ENCODE data around the gene SHC3.

SHC3 gene

DNA sequence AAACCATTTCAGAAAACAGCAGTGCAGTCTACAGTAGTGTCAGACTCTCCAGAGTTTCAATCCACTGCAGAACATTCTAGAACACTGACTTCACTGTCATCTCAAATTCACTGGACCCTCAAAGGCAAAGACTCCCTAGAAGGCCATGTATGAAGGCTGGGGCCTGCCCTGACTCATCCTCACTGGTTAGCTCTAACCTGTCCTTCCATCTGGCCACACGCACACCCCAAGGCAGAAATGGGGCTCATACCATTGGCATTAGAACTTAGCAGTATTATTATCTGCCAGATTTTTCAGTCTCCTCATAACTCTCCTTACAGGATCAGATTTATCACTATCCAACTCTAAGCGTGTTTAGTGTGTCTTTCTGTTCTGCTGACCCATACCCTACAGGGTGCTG, 166.9 kb downstream of the SHC3 start:
- TF ChIP-seq, protein P1, sequence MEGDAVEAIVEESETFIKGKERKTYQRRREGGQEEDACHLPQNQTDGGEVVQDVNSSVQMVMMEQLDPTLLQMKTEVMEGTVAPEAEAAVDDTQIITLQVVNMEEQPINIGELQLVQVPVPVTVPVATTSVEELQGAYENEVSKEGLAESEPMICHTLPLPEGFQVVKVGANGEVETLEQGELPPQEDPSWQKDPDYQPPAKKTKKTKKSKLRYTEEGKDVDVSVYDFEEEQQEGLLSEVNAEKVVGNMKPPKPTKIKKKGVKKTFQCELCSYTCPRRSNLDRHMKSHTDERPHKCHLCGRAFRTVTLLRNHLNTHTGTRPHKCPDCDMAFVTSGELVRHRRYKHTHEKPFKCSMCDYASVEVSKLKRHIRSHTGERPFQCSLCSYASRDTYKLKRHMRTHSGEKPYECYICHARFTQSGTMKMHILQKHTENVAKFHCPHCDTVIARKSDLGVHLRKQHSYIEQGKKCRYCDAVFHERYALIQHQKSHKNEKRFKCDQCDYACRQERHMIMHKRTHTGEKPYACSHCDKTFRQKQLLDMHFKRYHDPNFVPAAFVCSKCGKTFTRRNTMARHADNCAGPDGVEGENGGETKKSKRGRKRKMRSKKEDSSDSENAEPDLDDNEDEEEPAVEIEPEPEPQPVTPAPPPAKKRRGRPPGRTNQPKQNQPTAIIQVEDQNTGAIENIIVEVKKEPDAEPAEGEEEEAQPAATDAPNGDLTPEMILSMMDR (IDR thresholded peaks at IDR 0.05), result no peak
- peaks cover 0 to 26% of the 10 kb centered on the region in 2 experiments for H3K4me1 ChIP-seq (ENCODE audit: control insufficient read depth in 1 of 2, insufficient read depth in 1 of 2, low read depth in 1 of 2, low read length in 1 of 2)

DNA sequence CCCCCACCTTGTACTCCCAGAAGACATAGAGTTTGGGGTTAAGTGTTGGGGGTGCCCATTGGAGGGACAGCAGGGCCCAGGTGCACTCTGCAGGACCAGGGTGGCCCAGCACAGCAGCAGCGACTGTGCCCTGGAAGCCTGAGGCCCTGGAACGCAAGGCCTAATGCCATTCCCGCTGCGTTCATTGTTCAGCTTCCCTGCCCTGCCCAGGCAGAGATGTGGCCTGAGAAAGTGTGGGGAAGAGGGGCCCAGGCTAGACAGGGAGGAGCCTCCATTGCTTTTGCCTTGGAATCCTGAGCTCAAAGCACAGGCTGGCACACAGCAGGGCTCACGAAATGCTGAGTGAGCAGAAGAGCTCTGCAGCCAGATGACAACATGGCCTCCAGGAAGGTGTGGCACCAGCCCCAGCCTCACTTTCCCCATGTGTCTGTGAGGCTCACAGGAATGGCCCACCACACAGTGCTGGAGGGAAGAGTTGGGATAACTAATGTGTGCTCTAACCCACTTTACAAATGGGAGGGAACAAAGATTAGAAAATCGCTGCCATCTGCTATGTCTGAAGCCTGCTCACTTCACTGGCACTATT, 168.0 kb downstream of the SHC3 start:
- no peaks in the 10 kb centered on the region for H3K9me3 ChIP-seq
- H3K36me3 ChIP-seq, result no peaks in the 10 kb centered on the region
- H3K4me1 ChIP-seq (ENCODE audit: control insufficient read depth in 1 of 2, insufficient read depth in 1 of 2, low read depth in 1 of 2, low read length in 1 of 2), result peaks cover 0 to 26% of the 10 kb centered on the region in 2 experiments
- H3K27me3 ChIP-seq, result no peaks in the 10 kb centered on the region
- no peak overlapping the region for H3K27ac ChIP-seq
- H3K4me3 ChIP-seq (ENCODE audit: low read depth in 1 of 2, low read length in 1 of 2), result no peak overlapping the region
- TF ChIP-seq, protein P1 (IDR thresholded peaks at IDR 0.05), result no peak

More for the DNA sequence above, 166.9 kb downstream of the SHC3 start:
- Histone ChIP-seq H3K9me3 (no peaks in the 10 kb centered on the region), H3K4me3 (ENCODE audit: low read depth in 1 of 2, low read length in 1 of 2) (no peak overlapping the region), H3K27ac (no peak overlapping the region), H3K27me3 (no peaks in the 10 kb centered on the region), H3K36me3 (no peaks in the 10 kb centered on the region)

DNA sequence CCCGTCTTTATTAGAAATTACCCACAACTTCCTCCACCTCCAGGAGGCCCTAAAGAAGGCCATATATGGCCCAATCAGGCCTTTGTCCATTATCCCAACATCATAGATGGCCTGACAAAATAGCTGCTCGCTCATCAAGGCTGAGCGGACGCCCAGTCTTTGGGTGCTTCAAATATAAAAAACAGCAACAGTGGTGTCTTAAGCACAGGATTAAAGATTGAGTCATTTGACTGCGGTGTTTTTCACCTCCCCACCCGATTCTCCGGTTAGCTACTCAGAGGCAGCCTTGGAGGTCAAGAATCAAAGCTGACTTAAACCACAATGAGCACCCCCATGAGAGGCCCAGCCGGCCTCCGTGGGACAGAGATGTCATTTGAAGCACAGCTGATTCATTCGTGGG, 168.6 kb downstream of the SHC3 start:
- no peak overlapping the region for H3K27ac ChIP-seq
- TF ChIP-seq, protein P1 (IDR thresholded peaks at IDR 0.05), result no peak
- H3K36me3 ChIP-seq, result no peaks in the 10 kb centered on the region
- H3K4me1 ChIP-seq (ENCODE audit: control insufficient read depth in 1 of 2, insufficient read depth in 1 of 2, low read depth in 1 of 2, low read length in 1 of 2), result peaks cover 0 to 25% of the 10 kb centered on the region in 2 experiments
- no peak overlapping the region for H3K4me3 ChIP-seq (ENCODE audit: low read depth in 1 of 2, low read length in 1 of 2)
- no peaks in the 10 kb centered on the region for H3K9me3 ChIP-seq
- H3K27me3 ChIP-seq, result no peaks in the 10 kb centered on the region

DNA sequence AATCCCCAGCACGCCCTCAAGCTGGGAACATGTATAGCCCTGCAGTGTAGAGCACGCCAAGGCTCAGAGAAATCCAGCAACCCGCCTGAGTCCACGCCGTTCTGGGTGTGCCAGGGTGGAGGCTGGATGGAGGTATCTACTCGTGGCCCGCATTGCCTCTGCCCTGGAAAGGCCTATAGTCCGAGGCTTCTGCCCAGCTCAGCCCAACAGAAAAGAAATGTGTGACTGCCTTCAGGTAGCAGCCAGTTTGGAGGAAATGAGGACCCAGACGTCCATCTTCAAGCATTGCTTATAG, 169.1 kb downstream of the SHC3 start:
- TF ChIP-seq, protein P1 (IDR thresholded peaks at IDR 0.05), result no peak
- Histone ChIP-seq H3K4me1 (ENCODE audit: control insufficient read depth in 1 of 2, insufficient read depth in 1 of 2, low read depth in 1 of 2, low read length in 1 of 2) (peaks cover 0 to 21% of the 10 kb centered on the region in 2 experiments), H3K4me3 (ENCODE audit: low read depth in 1 of 2, low read length in 1 of 2) (no peak overlapping the region), H3K27me3 (no peaks in the 10 kb centered on the region), H3K27ac (no peak overlapping the region), H3K36me3 (no peaks in the 10 kb centered on the region), H3K9me3 (no peaks in the 10 kb centered on the region)

DNA sequence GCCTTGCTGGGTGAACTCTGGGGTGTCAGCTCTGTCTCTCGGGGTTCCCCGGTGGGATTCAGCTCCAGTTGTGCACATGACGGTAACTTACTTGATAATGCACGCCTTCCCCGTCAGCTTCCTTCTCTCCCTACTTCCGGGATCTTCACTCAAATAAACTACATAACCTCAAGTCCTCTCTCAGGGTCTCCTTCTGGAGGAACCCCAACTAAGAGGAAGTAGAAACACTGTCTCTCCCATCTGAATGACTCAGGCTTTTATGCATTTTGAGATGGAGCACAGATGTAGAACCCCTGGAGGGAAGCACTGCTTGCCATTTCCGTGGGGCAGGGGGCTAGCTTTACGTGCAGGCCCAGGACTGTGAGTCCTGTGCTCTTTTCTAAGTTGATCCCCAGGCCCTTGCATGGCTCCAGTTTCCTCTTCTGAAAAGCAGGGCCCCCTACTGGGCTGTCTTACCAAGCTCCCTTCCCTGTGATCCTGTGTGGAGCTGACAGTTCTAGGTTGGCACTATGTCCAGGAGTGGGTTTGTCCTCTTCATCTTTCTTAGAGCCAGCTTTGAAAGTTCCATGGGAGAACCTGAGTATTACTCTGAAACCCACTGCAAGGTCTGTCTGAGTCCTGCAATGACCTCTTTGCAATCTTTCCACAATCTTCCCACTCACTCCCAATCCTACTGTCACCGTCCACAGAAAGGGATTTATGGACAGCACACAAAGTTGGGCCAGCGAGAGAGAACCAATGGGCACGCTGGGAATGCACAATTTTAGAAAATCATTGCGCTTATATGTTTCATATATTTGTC, 169.7 kb downstream of the SHC3 start:
- Histone ChIP-seq H3K4me1 (ENCODE audit: control insufficient read depth in 1 of 2, insufficient read depth in 1 of 2, low read depth in 1 of 2, low read length in 1 of 2) (peaks cover 0 to 21% of the 10 kb centered on the region in 2 experiments), H3K36me3 (no peaks in the 10 kb centered on the region), H3K9me3 (no peaks in the 10 kb centered on the region), H3K4me3 (ENCODE audit: low read depth in 1 of 2, low read length in 1 of 2) (no peak overlapping the region), H3K27me3 (no peaks in the 10 kb centered on the region), H3K27ac (no peak overlapping the region)
- TF ChIP-seq, protein P1 (IDR thresholded peaks at IDR 0.05), result no peak

Data from neutrophil (primary cell).